H1 (cell line): ENCODE measurements around the gene PRKAR2B. TPM values are rescaled to one million over a fixed set of nuclear protein-coding genes. Genes with fewer than 3 reads are reported as not detected.

Experiments used
- EGR1 ChIP-seq: IDR thresholded peaks from 2 replicates; pipeline ENCODE4 v1.6.1; 2011; ENCODE audit warnings: low read depth, low read length, borderline replicate concordance
- USF2 ChIP-seq: IDR thresholded peaks from 2 replicates; pipeline ENCODE4 v1.6.1; 2011; ENCODE audit warnings: low read length, improper control_type of control experiment
- polyA plus RNA-seq, 7 experiments: library from polyadenylated mRNA; depleted of rRNA in 3 of 7; stranded (reverse) in 5 of 7; unstranded in 2 of 7; fragments of >200 nt in 5 of 7; fragments of 200-250 nt in 2 of 7; gene quantifications; 1 replicate in 5 of 7; 2 replicates in 1 of 7; 4 replicates in 1 of 7; pipeline versions ENCODE4 v1.2.1 to v1.2.3, GENCODE V29; 2011 to 2013; ENCODE audit warnings: missing spikeins in 2 of 7, mixed read lengths in 2 of 7
- total RNA-seq: library from RNA; stranded (reverse); fragmentation: NEBNext Ultra II Directional; extraction: Animal tissue kit (Norgen Biotek cat#: 25700); gene quantifications from 2 replicates; pipeline ENCODE4 v1.2.1, GENCODE V29; 2021

PRKAR2B gene
- total and polyA plus RNA-seq, 2 of the 8 experiments (the other 6 are each of a cell fraction or from before 2014, with no cell fraction given) = 10.4 to 37.0 TPM

GRCh38 chr7:107079212-107079940 is 34.9 kb downstream of the PRKAR2B start (continued):
- TF ChIP-seq USF2 (no peak), EGR1 (no peak)
